HG03432 (cell line): ENCODE measurements around the gene SEC14L6.

Experiments used
- ATAC-seq: cut with Tn5 transposase; IDR thresholded peaks from one replicate; pipeline ENCODE4 v1.9.1; 2021; ENCODE audit warnings: mild to moderate bottlenecking, moderate library complexity; ENCODE audit not compliant: unreplicated experiment

The SEC14L6 gene

DNA sequence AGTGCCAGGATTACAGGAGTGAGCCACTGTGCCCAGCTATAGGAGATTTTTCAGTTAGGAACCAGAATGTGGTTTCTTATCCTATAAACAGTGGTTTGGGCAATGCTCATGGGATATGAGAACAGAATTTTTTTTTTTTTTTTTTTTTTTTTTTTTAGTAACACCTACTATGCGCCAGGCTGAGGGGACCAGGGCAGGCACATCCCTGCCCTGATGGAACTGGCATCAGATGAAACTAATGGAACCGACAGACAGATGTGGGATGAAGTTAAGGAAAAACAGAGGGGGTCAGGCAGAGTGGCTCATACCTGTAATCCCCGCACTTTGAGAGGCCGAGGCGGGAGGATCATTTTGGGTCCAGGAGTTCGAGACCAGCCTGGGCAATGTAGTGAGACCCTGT, 45.9 kb downstream of the SEC14L6 start:
- ATAC-seq = no peak

DNA sequence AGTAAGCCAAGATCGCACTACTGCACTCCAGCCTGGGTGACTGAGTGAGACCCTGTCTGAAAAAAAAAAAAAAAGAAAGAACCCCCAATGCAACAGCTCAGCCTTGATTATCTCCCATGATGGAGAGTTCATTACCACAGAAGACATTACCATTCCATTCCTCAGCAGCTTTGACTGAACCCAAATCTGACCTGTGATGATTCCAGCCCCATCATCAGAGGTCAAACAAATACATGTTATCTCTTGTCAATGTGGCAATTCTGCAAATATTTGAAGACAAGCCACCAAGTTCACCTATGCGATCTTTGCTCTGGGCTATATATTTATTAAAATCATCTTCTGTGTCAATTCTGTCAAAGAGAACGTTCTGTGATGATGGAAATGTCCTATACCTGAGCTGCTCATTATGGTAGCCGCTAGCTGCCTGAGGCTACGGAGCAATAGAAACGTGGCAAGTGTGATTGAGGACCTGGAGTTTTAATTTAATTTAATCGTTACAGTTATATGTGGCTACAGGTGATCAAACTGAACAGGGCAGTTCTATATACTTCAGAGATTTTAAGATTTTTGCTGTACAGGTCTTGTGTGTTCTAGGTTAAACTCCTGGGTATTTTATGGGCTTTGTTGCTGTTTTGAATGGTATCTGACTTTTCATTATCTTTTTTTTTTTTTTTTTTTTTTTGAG, 48.9 kb downstream of the SEC14L6 start:
- ATAC-seq = no peak

DNA sequence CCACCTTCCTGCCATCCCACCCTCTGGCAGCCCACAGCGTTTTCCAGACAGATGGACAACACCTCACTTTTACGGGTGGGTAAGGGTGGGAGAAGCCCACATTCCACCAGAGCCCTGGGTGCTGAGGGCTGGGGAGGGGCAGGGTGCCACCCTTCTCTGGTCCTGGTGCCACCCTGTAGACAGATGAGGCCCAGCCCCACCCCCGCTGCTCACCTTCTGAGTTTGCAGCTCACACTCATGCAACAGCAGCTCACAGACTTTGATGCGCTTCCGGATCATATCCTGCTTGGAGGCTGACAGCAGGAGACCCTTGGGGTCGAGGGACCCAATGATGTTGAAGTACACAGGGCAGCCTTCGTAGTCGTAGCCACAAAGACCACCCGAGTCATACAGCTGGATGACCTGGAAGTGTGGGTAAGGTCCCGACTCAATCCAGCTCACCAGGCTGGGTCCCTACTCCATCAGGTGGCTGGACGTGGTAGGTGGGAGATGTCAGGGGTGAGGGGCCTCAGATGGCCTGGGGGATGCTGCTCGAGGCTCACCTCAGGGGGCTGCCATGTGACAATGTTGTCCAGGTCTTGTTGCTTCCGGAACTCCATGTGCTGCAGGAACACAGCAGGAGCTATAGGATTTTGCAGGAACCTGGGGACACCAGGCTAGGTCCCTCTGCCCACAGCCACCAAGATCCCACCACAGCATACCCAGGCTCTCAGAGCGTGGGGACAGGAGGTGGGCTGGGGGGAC, 51.3 kb downstream of the SEC14L6 start:
- ATAC-seq = no peak

DNA sequence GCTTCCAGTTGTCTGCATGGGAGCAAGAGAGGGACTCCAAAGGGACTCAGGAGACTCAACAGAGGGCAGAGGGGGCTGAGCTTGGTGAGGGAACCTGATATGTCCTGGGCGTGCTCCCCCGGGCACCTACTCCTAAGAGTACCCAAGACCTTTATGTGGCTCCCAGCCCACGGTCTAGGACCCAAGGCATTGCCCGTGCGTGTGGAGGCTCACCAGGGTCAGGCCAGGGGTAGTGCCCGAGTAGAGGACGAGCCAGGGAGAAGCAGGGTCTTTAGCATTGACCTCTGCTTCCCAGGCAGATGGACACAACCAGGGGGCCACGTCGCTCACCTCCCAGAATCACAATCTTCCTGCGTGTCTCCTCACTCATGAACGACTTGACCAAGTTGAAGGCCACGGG, 54.4 kb downstream of the SEC14L6 start:
- ATAC-seq = no peak

DNA sequence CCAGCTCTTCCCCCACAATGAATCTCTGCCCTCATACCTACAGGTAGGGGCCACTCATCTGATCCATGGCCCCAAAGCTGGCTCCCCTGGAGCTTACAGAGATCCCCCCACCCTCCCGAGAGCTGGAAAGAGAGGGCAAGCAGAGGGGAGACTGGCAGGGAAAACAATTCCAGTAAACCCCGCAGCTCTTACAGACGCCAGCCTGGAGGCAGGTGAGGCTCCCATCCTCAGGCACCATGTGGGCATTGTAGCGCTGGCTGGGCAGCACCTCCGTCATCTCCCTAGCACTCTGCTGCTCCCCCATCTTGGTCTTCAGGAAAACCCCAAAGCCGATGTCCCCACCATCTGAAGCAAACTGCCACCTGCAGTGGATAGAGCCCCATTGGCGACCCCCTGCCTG, 55.2 kb downstream of the SEC14L6 start:
- no peak for ATAC-seq

DNA sequence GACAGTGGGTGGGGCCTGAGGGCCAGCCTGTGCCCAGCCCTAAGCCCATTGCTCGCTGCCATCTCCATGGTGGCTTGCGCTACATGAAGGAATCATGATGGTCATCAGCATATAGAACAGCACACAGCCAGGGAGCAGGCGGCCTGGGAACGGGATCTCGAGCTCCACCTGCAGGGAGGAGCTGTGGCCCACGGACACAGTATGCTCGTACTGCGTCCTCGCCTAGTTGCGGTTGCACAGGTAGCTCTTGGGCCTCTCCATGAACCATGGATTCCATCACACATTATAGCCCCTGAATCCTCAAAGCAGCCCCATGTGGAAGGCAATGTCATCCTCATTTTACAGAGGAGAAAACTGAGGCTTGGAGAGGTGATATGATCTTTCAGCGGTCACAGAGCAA, 56.1 kb downstream of the SEC14L6 start:
- no peak for ATAC-seq

DNA sequence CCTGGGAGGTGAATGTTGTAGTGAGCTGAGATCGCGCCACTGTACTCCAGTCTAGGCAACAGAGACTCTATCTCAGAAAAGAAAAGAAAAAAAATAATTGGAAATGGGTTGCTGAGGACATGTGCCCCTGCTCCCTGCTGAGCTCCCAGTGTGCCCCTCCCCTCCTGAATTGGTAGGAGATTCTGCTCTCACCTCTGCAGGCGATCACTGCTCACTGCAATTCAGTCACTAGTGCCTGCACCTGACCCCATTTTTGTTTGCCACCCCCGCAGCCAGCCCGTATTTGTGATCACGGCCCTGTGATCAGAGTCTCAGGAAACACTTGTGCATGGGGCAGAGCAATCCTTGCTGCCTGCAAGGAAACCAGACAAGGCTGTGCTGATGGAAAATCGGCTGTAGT, 58.4 kb downstream of the SEC14L6 start:
- no peak for ATAC-seq

DNA sequence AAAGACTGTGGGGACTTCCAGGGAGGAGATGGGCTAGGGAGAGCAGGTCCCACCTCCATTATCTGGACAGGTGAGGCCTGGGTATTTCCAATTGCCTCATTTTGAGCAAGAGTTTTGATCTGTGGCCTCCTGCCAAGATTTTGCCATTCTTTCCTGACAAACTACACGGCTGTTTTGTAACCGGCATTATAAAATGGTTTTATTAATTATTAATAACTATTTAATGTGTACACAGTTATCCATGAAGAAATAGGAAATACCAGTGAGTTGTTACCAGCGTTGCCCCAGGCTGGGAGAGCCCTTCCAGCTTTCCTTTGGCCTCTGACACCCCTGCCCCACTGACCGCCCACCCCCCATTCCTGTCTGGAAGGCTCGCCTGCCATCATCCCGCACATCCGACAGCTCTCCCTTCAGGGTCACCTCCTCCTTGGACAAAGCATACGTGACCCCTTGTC, 59.9 kb downstream of the SEC14L6 start:
- ATAC-seq = no peak

DNA sequence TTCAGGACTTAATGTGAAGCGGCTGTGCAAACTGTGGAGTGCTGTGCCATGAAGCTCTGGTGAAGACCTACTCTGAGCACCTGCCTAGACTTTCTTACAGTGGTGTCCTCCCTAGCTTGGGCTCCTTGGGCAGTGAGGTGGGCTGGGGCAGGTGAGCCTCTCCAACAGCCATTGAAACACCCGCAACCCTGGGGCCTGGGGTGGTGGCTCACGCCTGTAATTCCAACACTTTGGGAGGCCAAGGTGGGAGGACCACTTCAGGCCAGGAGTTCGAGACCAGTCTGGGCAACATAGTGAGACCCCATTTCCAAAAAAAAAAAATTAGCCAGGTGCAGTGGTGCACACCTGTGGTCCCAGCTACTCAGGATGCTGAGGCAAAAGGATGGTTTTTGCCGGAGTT, 60.4 kb downstream of the SEC14L6 start:
- ATAC-seq = no peak

DNA sequence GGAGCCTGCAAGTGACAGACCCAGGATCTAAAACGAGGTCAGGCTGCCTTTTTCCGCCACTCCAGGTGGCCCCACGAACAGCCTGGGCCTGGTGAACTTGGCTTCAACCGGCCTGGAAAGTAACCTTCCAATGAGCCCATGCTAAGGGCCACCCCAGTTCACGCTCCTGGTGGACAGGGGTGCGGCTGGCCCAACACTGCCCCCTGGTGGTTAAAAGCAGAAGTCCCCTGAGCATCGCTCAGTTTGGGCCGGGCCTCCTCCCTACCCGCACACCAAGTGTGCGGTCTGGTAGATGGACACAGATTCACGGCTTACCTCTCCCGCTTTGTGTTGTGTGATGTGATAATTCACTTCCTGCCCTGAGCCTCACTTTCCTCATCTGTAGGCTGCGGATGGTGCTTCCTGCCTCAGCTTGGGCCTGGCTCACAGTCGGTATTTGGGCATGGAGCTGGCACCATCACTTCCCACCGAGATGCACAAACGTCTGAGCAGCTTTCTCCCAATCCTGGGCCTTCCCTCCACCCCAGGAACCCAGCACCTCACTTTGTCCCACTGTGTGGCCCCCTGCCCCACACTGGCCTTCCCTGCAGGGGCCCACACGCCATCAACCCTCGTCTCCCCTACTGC, 61.1 kb downstream of the SEC14L6 start:
- no peak for ATAC-seq

DNA sequence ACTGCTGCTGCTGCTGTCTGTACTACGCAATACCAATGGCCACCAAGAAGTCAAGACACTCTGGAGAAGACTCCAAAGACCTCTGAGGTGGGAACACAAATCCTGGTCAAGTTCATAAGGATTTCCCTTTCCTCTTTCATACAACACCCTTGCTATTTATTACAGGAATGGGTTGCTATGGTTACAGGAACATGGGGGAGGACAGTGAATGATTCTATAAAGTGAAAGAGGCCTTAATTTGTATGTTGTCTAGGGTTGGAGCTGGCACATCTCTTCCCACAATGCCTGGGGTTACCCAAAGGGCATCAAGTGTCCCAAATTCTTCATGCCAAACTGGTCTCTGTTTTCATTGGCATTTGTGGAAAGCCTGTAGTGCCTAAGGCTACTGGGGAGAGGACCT, 63.4 kb downstream of the SEC14L6 start:
- no peak for ATAC-seq

DNA sequence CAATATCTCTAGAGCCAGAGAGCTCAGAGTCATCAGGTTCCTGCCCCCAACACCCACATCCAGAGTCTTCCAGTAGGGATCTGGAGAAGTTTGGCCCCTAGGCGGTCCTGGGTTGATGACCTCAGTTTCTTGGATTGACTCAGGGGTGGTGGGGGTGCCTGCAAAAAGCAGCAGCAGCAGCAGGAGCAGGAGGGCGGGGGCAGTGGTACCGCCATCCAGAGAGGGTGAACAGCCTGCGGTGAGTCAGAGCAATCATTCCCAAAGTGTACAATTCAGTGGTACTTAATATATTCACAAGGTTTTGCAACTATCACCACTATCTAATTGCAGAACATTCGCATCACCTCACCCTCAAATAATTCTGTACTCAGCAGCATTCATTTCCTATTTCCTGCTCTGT, 64.8 kb downstream of the SEC14L6 start:
- no peak for ATAC-seq

DNA sequence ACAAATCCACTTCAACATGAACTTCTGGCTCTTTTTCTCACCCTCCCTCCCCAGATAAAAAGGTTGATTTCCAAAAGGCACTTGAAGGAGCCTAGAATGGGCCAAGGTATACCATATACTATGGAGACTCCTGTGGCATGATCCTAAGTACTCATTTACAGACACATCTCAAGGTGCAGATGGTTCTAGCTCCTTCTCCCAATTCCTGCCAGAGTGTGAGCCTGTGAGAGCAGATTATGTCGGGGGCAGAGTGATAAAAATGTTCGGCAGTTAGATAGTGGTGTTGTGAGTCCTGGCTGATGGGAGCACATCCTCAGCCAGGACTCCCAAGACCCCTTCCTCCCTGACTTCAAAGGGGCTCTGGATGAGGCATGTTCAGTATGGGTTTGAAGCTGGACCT, 66.6 kb downstream of the SEC14L6 start:
- ATAC-seq = no peak

DNA sequence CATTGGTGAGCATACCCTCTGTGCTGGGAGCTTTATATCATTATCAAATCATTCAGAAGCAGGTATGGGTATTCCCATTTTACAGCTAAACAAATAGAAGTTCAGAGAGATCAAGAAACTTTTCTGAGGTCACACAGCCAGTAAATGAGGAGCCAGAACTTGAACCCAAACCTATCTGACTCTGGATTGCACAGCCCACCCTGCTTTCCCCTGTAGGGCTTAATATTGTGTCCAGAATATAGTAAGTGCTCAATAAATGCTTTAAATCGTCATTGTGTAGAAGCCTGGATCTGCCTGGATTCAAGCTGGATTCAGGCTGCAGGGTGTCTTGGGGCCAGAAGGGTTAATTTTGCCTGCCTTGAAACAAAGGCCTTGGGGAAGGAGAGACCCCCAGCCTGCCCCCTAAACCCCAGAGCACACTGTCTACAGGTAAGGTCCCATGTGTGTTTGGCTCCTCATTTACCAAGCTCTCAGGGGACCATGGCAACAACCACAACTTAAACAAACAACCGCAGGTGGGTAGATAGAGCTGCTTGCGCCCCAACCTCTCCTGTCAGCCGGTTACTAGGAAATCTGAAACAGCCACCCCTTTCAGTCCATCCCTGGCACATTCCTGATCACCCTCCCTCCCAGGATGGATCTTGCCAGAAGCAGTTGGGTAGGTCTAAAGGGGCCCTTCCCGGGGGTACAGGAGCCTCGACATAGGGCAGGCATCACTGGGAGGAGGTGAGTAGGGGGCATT, 71.7 kb downstream of the SEC14L6 start:
- no peak for ATAC-seq

DNA sequence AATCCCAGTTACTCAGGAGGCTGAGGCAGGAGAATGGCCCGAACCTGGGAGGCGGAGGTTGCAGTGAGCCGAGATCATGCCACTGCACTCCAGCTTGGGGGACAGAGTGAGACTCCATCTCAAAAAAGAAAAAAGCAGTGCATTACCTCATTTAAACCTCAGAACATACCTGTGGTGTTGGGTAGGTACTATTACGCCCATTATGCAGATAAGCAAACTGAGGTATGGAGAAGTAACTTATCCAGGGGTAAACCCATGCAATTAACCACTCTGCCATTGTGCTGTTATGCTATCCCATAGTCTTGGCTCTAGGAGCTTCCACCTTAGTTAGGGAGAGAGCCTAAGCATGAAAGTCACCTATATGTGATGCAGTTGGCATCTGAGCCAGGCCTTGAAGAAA, 72.4 kb downstream of the SEC14L6 start:
- no peak for ATAC-seq

DNA sequence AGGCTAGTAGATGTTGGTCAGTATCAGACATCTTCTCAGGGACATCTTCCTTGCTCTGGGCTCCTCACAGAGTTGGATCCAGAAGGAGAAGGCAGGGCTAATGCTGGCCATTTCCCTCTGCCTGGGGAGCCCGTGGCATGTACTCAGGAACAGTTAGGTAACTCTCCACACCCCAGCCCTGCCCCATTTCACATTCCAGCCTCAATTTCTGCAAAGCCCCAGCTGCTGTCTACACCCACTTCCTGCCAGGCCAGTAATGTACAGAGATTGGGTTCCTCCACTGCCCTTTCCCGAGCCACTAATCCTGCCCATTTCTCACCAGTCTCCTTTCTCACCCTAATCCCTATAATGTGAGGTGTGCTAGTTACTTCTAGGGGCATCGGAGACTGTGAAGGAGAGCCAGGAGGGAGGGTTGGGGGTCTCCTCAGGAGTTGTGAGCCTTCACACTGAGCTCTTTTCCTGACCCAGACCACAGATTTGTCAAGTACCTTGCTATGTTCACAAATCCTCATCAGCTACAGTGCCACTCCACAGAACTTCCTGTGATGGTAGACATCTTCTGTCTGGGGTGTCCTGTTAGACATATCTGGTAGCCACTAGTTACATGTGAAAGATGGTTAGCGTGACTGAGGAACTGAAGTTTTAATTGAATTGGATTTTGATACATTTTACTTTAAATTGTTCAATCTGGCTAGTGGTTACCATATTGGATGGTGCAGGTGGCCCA, 73.4 kb downstream of the SEC14L6 start:
- no peak for ATAC-seq
